COR-L47 (cell line): ENCODE data around the gene RDH11.
A peak's percentile ranks its signal among the peaks of the same experiment; 100 is the strongest.
"Not testable (repeated sequence)": the region's sequence is repeated elsewhere in the genome, so short reads cannot be mapped to it uniquely, and the experiment has no call there.

Experiments
- DNase-seq: peaks from one replicate; lab custom pipeline; 2025; lab: John Stamatoyannopoulos, UW

Gene RDH11, protein sequence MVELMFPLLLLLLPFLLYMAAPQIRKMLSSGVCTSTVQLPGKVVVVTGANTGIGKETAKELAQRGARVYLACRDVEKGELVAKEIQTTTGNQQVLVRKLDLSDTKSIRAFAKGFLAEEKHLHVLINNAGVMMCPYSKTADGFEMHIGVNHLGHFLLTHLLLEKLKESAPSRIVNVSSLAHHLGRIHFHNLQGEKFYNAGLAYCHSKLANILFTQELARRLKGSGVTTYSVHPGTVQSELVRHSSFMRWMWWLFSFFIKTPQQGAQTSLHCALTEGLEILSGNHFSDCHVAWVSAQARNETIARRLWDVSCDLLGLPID

GRCh38 chr14:67695394-67695949, at the start of gene RDH11:
Gene RDH11 (minus strand): TSS chr14:67695764. CDS start chr14:67695703, 61 bp downstream.
- DNase-seq: peak; percentile 83

DNA sequence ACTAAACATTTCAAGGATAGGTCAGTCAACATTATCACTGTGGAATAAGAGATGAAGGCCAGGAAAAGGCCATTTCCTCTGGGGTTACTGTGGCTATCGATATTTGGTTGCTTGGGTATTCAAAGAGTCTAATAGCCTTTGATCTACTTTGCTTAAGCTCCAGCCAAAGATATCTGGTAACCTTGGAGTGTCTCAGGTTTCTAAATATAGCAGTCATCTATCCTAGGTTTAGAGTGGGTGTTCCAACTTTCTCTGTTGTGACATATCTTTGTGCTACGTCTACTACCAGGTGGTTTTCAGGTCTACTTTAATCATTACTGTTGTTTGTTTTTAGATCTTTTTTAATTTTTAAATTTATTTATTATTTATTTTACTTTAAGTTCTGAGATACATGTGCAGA, 48.5 kb upstream of the RDH11 start:
- DNase-seq: no peak

- no peak for DNase-seq
Observed at GRCh38 chr14:67738740-67739504, 43.4 kb upstream of the RDH11 start.

GRCh38 chr14:67736771-67737170, 41.2 kb upstream of the RDH11 start:
- DNase-seq: no peak

DNA sequence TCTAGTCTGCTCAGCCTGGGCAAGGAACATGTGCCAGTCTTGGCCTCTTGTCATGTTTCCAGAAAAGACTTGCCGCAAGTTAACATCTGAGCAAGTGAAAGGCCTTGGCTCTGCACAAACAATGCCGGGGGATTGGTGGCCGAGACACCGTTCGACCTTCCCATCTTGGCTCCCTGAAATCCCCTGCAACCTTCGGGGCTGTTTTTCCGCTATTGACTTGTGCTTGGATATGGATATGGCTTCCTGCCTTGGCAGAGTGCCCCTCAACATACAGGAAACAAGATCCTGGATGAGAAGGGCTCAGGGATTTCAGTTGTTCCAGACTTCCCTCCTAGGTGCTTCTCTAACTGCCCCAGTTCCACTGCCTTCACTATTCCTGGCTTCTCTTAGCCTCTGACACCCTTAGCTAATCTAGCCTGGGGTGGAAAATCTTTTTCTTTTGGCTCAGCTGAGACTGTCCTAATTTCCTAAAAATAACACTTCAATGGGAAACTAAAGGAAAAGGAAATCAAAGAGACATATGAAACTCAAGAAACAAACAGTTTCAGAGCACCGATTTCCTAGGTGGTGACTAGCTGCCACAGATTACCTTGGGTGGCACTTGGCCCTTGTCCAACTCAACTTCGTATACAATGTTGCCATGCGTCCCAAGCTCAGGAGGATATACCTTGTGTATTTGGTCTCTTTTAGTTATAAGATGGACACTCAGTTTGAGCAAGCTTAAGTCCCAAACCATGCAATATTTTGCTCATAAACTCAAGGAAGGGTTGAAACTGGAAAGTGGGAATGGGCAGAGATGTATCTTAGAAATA, 40.0 kb upstream of the RDH11 start:
- no peak for DNase-seq

DNA sequence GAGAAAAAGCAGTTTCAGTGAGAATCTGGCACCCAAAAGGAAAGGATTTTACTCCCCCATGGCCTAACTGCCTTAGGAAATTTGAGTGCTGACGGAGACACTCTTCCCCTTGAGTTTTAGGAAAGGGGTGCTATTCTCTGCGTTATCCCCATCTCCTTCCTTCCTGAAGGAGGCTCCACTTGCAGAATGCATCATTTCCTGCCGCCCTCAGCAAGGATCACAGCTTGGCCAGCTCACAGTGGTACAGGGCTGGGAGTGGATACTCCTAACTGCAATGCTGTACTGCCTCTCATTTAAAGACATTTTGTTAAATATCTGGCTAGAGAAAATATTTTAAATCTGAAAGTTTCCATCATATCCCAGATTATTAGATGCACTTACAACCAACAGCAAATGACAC, 39.1 kb upstream of the RDH11 start:
- DNase-seq: no peak

DNA sequence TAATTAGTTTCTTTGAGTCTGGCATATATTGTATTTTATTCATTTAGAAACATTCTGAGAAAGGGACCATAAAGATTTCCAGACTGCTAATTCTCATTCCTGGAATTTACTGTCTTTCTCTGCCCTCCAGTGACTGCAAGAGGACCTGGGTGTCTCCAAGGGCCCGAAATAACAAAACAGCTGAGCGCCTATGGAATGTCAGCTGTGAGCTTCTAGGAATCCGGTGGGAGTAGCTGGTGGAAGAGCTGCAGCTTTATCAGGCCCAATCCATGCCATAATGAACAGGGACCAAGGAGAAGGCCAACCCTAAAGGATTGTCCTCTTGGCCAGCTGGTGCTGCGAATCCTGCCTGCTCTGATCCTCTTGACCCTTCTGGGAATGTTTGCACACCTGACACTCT, 38.1 kb upstream of the RDH11 start:
- no peak for DNase-seq

GRCh38 chr14:67729072-67729885, 33.7 kb upstream of the RDH11 start:
- no peak for DNase-seq

- no peak for DNase-seq
Observed at GRCh38 chr14:67728258-67728657, 32.7 kb upstream of the RDH11 start.

- no peak for DNase-seq
Observed at GRCh38 chr14:67727361-67727760, 31.8 kb upstream of the RDH11 start.

DNA sequence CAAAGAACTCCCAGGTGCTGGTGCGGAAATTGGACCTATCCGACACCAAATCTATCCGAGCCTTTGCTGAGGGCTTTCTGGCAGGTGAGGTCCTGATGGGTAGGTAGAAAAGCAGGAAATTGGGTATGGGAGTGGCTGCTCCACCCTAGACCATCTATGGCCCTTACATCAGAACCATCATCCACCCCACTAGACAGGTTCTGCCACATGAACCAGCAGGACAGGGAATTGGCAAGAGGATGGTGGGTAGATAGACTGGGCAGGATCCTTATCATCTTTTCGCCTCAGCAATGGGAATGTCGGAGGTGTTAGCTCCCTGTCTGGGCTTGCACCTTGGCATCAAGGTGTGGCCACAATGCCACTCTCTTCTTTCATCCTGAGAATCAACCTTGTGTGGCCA, 29.6 kb upstream of the RDH11 start:
- DNase-seq: no peak

GRCh38 chr14:67722293-67722692, 26.7 kb upstream of the RDH11 start:
- DNase-seq: no peak

DNA sequence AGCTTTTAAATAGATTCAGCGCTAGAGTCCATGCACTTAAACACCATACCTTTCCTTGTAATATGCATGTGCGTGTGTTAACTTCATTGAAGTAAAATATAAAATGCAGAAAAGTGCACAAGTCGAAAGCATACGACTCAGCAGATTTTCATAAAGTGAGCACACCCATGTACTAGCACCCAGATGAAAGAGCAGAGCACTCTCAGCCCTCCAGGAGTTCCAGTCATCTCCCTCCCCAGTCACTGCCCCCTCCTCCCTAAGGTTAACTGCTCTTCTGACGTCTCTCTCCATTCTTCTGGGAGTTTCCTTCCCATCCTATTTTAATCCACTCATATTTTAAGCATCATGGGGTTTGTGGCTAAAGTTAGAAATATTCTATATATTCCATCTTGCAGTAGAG, 26.3 kb upstream of the RDH11 start:
- no peak for DNase-seq

- no peak for DNase-seq
Observed at GRCh38 chr14:67719866-67720265, 24.3 kb upstream of the RDH11 start.

- not testable (repeated sequence) for DNase-seq
Observed at GRCh38 chr14:67719385-67719784, 23.8 kb upstream of the RDH11 start.

DNA sequence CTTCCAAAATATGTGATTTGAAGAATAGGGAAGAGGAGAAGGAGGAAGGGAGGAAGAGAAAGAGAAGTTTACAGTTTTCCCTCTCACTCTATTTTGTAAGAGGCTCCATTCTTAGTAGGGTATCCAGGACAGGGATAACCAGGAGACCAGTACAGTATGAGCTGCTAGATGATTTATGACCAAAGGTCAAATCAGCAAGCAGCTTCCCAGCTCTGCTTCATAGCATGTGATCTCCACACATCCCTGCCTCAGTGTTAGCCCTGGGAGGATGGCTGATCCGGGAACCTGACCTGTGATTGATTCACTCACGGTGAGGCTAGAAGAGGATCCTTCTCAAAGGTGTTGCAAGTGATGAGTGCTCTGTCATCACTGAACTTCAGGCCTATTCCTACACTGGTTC, 22.7 kb upstream of the RDH11 start:
- DNase-seq: no peak

GRCh38 chr14:67717048-67717447, 21.5 kb upstream of the RDH11 start:
- no peak for DNase-seq

DNA sequence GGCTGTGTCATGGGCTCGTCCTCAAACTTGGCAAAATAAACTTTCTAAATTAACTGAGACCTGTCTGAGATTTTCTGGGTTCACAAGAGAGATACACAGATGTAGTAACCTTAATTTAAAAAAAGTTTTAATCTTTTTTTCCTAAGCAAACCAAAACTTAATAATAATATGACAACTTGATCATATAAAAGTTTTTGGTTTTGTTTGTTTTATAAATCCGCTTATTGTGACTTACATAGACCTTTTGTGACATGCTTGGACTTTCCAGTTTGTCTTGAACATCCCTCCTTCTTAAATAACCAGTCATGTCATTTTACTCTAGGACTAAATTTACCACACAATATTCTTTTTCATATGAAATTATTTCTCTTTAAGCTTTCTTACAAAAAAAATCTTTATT, 14.6 kb upstream of the RDH11 start:
- no peak for DNase-seq

DNA sequence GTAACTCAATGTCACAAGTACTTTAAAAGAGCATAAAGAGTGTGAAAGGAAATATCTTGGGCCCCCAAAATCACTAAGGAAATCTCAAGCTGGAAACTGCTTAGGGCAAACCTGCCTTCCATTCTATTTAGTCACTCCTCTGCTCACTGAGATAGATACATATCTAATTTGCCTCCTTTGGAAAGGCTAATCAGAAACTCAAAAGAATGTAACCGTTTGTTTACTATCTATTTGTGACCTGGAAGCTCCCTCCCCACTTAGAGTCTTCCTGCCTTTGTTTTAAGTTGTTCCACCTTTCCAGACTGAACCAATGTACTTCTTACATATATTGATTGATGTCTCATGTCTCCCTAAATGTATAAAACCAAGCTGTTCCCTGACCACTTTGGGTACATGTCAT, 14.2 kb upstream of the RDH11 start:
- DNase-seq: not testable (repeated sequence)

- not testable (repeated sequence) for DNase-seq
Observed at GRCh38 chr14:67709346-67709745, 13.8 kb upstream of the RDH11 start.

DNA sequence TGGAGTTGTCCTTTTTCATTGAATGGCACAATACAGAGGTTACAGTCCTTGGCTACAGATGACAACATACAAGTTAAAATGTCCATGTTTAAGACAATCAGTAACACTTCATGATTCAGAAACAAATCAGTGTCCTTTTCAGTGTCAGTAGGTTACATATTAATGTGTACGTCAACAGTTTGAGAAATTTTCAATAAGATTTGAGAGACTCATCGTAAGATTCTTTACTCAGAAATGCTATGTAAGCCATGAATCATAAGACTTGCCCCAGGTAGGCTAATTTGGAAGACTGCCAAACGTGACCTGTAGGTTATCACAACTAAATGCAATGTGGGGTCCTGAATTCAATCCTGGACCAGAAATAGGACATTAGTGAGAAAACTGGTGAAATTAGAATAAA, 9.6 kb upstream of the RDH11 start:
- no peak for DNase-seq
